ENCODE measurements around the gene FBH1.

The FBH1 gene

DNA sequence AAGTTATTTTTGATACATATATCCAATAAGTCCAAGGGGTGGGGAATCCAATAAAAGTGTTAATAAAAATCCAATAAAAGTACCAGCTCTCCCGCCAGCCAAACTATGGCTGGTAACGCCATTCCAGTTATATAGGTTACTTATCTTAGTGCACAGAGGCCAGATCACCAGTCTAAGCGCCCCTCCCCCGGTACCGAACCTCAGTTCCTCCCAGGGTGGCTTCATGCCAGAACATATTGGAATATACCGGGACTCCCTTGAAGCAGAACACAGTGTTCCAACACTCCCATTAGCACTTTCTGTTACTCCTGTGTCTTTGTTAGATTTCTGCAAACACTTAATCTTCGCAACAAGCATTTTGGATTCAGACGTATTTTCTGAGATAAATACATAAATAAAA, 7.5 kb downstream of the FBH1 start:
- no peak overlapping the region for H2AFZ ChIP-seq (ENCODE audit: low read length)
- H3K9me3 ChIP-seq (ENCODE audit: low read length), result no peaks in the 10 kb centered on the region
- no peaks in the 10 kb centered on the region for H3F3A ChIP-seq (ENCODE audit: insufficient read depth, low read length)
- H3K27ac ChIP-seq (ENCODE audit: low read depth, low read length, poor library complexity, severe bottlenecking), result no peak overlapping the region
- no peak overlapping the region for H3K9ac ChIP-seq (ENCODE audit: low read length)
- peaks cover 6% of the 10 kb centered on the region for H3K79me2 ChIP-seq (ENCODE audit: insufficient read depth, low read length)
- peaks cover 49% of the 10 kb centered on the region for H3K36me3 ChIP-seq (ENCODE audit: insufficient read depth, low read length)
- H3K4me2 ChIP-seq (ENCODE audit: low read length), result no peak overlapping the region
- TF ChIP-seq EZH2 (IDR thresholded peaks at IDR 0.05; ENCODE audit: borderline replicate concordance, low read length), result no peak
- TF ChIP-seq, protein P1, sequence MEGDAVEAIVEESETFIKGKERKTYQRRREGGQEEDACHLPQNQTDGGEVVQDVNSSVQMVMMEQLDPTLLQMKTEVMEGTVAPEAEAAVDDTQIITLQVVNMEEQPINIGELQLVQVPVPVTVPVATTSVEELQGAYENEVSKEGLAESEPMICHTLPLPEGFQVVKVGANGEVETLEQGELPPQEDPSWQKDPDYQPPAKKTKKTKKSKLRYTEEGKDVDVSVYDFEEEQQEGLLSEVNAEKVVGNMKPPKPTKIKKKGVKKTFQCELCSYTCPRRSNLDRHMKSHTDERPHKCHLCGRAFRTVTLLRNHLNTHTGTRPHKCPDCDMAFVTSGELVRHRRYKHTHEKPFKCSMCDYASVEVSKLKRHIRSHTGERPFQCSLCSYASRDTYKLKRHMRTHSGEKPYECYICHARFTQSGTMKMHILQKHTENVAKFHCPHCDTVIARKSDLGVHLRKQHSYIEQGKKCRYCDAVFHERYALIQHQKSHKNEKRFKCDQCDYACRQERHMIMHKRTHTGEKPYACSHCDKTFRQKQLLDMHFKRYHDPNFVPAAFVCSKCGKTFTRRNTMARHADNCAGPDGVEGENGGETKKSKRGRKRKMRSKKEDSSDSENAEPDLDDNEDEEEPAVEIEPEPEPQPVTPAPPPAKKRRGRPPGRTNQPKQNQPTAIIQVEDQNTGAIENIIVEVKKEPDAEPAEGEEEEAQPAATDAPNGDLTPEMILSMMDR (IDR thresholded peaks at IDR 0.05; ENCODE audit: low read length), result no peak
- no peaks in the 10 kb centered on the region for H3K9me2 ChIP-seq (ENCODE audit: low read depth, low read length)
- H4K20me1 ChIP-seq (ENCODE audit: insufficient read depth, low read length), result no peaks in the 10 kb centered on the region
- H3K4me1 ChIP-seq (ENCODE audit: insufficient read depth, low read length, severe bottlenecking), result peaks cover 15% of the 10 kb centered on the region
- H3K4me3 ChIP-seq (ENCODE audit: low read depth, low read length, poor library complexity, severe bottlenecking), result no peak overlapping the region
- no peaks in the 10 kb centered on the region for H3K27me3 ChIP-seq (ENCODE audit: insufficient read depth, low read length)

DNA sequence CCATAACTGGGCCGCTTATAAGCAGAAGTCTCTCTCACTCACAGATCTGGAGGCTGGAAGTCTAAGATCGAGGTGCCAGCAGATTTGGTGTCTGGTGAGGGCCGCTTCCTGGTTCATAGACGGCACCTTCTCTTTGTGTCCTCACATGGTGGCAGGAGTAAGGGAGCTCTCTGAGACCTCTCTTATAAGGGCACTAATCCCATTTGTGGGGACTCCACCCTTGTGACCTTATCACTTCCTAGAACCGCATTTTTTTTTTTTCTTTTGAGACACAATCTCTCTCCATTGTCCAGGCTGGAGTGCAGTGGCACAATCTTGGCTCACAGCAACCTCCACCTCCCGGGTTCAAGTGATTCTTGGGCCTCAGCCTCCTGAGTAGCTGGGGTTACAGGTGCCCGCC, 8.1 kb downstream of the FBH1 start:
- Histone ChIP-seq H3K9me3 (ENCODE audit: low read length) (no peaks in the 10 kb centered on the region), H2AFZ (ENCODE audit: low read length) (no peak overlapping the region), H3K4me3 (ENCODE audit: low read depth, low read length, poor library complexity, severe bottlenecking) (no peak overlapping the region), H3K27me3 (ENCODE audit: insufficient read depth, low read length) (no peaks in the 10 kb centered on the region), H3F3A (ENCODE audit: insufficient read depth, low read length) (no peaks in the 10 kb centered on the region), H3K4me2 (ENCODE audit: low read length) (no peak overlapping the region), H3K9me2 (ENCODE audit: low read depth, low read length) (no peaks in the 10 kb centered on the region), H3K79me2 (ENCODE audit: insufficient read depth, low read length) (0 out of 2 replicates have a peak, but pooled peaks cover 3% of the 10 kb centered on the region), H3K27ac (ENCODE audit: low read depth, low read length, poor library complexity, severe bottlenecking) (no peak overlapping the region), H4K20me1 (ENCODE audit: insufficient read depth, low read length) (no peaks in the 10 kb centered on the region), H3K36me3 (ENCODE audit: insufficient read depth, low read length) (peaks cover 49% of the 10 kb centered on the region), H3K9ac (ENCODE audit: low read length) (no peak overlapping the region), H3K4me1 (ENCODE audit: insufficient read depth, low read length, severe bottlenecking) (peaks cover 15% of the 10 kb centered on the region)
- TF ChIP-seq, protein P1 (IDR thresholded peaks at IDR 0.05; ENCODE audit: low read length), result no peak

DNA sequence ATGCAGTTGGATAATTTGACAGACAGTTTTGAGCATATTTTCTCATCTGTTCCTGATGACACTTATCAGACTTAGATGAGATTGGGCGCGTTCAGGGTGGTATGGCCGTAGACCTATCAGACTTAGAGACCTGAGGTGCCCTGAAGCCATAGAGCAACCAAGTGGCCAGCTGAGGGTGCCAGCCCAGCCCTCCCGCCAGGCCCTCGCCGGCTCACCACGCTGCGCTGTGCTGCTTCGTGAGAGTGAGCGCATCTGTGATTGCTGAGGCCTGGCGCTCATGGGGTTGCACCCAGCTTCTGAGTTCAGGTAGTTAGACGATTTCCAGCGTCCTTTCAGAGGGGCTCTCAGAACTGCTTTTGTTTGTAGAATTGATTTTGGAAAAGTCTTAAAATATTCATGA, 10.2 kb downstream of the FBH1 start:
- 0 out of 2 replicates have a peak, but pooled peaks cover 3% of the 10 kb centered on the region for H3K79me2 ChIP-seq (ENCODE audit: insufficient read depth, low read length)
- no peak overlapping the region for H2AFZ ChIP-seq (ENCODE audit: low read length)

More for the DNA sequence above, 10.2 kb downstream of the FBH1 start:
- H3F3A ChIP-seq (ENCODE audit: insufficient read depth, low read length), result no peaks in the 10 kb centered on the region
- H3K4me1 ChIP-seq (ENCODE audit: insufficient read depth, low read length, severe bottlenecking), result peaks cover 15% of the 10 kb centered on the region
- no peak overlapping the region for H3K27ac ChIP-seq (ENCODE audit: low read depth, low read length, poor library complexity, severe bottlenecking)
- H3K36me3 ChIP-seq (ENCODE audit: insufficient read depth, low read length), result peaks cover 39% of the 10 kb centered on the region
- H3K9ac ChIP-seq (ENCODE audit: low read length), result no peak overlapping the region
- H4K20me1 ChIP-seq (ENCODE audit: insufficient read depth, low read length), result no peaks in the 10 kb centered on the region
- TF ChIP-seq, protein P1 (IDR thresholded peaks at IDR 0.05; ENCODE audit: low read length), result no peak
- TF ChIP-seq EZH2 (IDR thresholded peaks at IDR 0.05; ENCODE audit: borderline replicate concordance, low read length), result no peak
- H3K9me2 ChIP-seq (ENCODE audit: low read depth, low read length), result no peaks in the 10 kb centered on the region
- H3K4me3 ChIP-seq (ENCODE audit: low read depth, low read length, poor library complexity, severe bottlenecking), result no peak overlapping the region
- no peaks in the 10 kb centered on the region for H3K27me3 ChIP-seq (ENCODE audit: insufficient read depth, low read length)
- H3K4me2 ChIP-seq (ENCODE audit: low read length), result no peak overlapping the region
- H3K9me3 ChIP-seq (ENCODE audit: low read length), result no peaks in the 10 kb centered on the region

Data from OCI-LY1 (cell line).